ENCODE measurements around the gene MTIF3. TPM values are rescaled to one million over a fixed set of nuclear protein-coding genes. Genes with fewer than 3 reads are reported as not detected.

The MTIF3 gene
- total RNA-seq, 2 donors from 2014 or later: 113 to 252 TPM

GRCh38 chr13:27427641-27428040, 22.7 kb downstream of the MTIF3 start:
- peaks cover 46% of the 10 kb centered on the region for H3K36me3 ChIP-seq
- peaks cover 0 to 46% of the 10 kb centered on the region in 2 donors for H3K4me1 ChIP-seq
- no peak overlapping the region for H3K4me3 ChIP-seq
- no peaks in the 10 kb centered on the region for H3K9me3 ChIP-seq
- no peak for TF ChIP-seq CTCF (IDR thresholded peaks at IDR 0.05)
- H3K27ac ChIP-seq: peak overlapping the region in 1 of 2 donors; percentile 84
- DNase-seq (ENCODE audit: low spot score): no peak
- H3K27me3 ChIP-seq: no peaks in the 10 kb centered on the region

GRCh38 chr13:27425918-27426630, 24.3 kb downstream of the MTIF3 start:
- Histone ChIP-seq H3K36me3 (peaks cover 31% of the 10 kb centered on the region), H3K9me3 (no peaks in the 10 kb centered on the region), H3K27ac (peak overlapping the region; percentile 84 to 85), H3K27me3 (no peaks in the 10 kb centered on the region), H3K4me3 (peak overlapping the region; percentile 67 to 75), H3K4me1 (peaks cover 0 to 46% of the 10 kb centered on the region in 2 donors)
- peak; percentile 84 for DNase-seq (ENCODE audit: low spot score)
- TF ChIP-seq CTCF (IDR thresholded peaks at IDR 0.05): peak; percentile 12 to 50

- H3K27me3 ChIP-seq: no peaks in the 10 kb centered on the region
- no peaks in the 10 kb centered on the region for H3K9me3 ChIP-seq
- no peak for TF ChIP-seq CTCF (IDR thresholded peaks at IDR 0.05)
- H3K4me3 ChIP-seq: peak overlapping the region; percentile 67 to 75
- peak overlapping the region; percentile 84 to 85 for H3K27ac ChIP-seq
- peaks cover 24% of the 10 kb centered on the region for H3K36me3 ChIP-seq
- H3K4me1 ChIP-seq: peaks cover 0 to 46% of the 10 kb centered on the region in 2 donors
- no peak for DNase-seq (ENCODE audit: low spot score)
Observed at GRCh38 chr13:27425158-27425917, 25.0 kb downstream of the MTIF3 start.

GRCh38 chr13:27424246-27425157, 25.9 kb downstream of the MTIF3 start, which contains the start of gene GTF3A:
GTF3A (plus strand) TSS chr13:27424619.
- H3K9me3 ChIP-seq: no peaks in the 10 kb centered on the region
- DNase-seq (ENCODE audit: low spot score): peak; percentile 84
- TF ChIP-seq CTCF (IDR thresholded peaks at IDR 0.05): no peak

GRCh38 chr13:27423333-27423732, 27.0 kb downstream of the MTIF3 start:
- no peak for TF ChIP-seq CTCF (IDR thresholded peaks at IDR 0.05)
- no peak overlapping the region for H3K27ac ChIP-seq
- DNase-seq (ENCODE audit: low spot score): no peak
- no peaks in the 10 kb centered on the region for H3K9me3 ChIP-seq
- no peaks in the 10 kb centered on the region for H3K27me3 ChIP-seq
- H3K4me1 ChIP-seq: peaks cover 0 to 45% of the 10 kb centered on the region in 2 donors
- peaks cover 3% of the 10 kb centered on the region for H3K36me3 ChIP-seq
- no peak overlapping the region for H3K4me3 ChIP-seq

More at GRCh38 chr13:27424246-27425157, 25.9 kb downstream of the MTIF3 start, which contains the start of gene GTF3A:
- peaks cover 15% of the 10 kb centered on the region for H3K36me3 ChIP-seq
- H3K4me3 ChIP-seq: peak within 1 kb of the TSS; percentile 67 to 75
- peaks cover 0 to 46% of the 10 kb centered on the region in 2 donors for H3K4me1 ChIP-seq
- no peaks in the 10 kb centered on the region for H3K27me3 ChIP-seq
- peak within 1 kb of the TSS; percentile 84 to 85 for H3K27ac ChIP-seq
